B cell (primary cell): ENCODE measurements around the gene KCNG4. TPM values are rescaled to one million over a fixed set of nuclear protein-coding genes. Genes with fewer than 3 reads are reported as not detected.

Experiments used
- ATAC-seq: fragments of 200-7000 bp; cut with Tn5 transposase; one replicate; pipeline ENCODE4 v1.10.0; 2021; ENCODE audit warnings: low read depth, mild to moderate bottlenecking, moderate number of reproducible peaks, moderate library complexity
- CTCF ChIA-PET: fragments of 350-600 bp; sonication (Branson Sonifier 250); formaldehyde crosslinking; loops from one replicate; lab custom pipeline; 2021; ENCODE audit warnings: antibody characterized with exemption, inconsistent platforms; lab: Charles Lee
- POLR2A ChIA-PET: fragments of 350-600 bp; sonication (Branson Sonifier 250); formaldehyde crosslinking; loops from one replicate; lab custom pipeline; 2021; ENCODE audit warnings: antibody characterized with exemption; lab: Charles Lee
- DNase-seq: peaks from one replicate; pipeline ENCODE4 v3.0.0; 2013
- H2AFZ ChIP-seq: 2 replicates; pipeline ENCODE4 v1.6.1; 2012; ENCODE audit warnings: mild to moderate bottlenecking, low read depth, low read length; ENCODE audit not compliant: insufficient read depth, poor library complexity, severe bottlenecking
- H3K27ac ChIP-seq, 2 donors: 1 replicate in 1 of 2; 2 replicates in 1 of 2; pipeline ENCODE4 v1.5.1; 2012 to 2013; ENCODE audit warnings: low read length in 2 of 2, mild to moderate bottlenecking in 2 of 2, moderate library complexity in 1 of 2
- H3K27me3 ChIP-seq, 4 experiments: fragments of 200-600 bp in 1 of 4; sonication (generic) in 1 of 4; replicated peaks in 1 of 4; 1 replicate in 2 of 4; 2 replicates in 2 of 4; pipeline versions ENCODE4 v1.6.1 to v1.7.0; 2013 to 2016; ENCODE audit warnings: low read length in 3 of 4, mild to moderate bottlenecking in 2 of 4, mixed read lengths in 1 of 4, moderate library complexity in 1 of 4; ENCODE audit not compliant: insufficient read depth in 4 of 4, control insufficient read depth in 3 of 4; ENCODE audit errors: control extremely low read depth in 1 of 4
- H3K36me3 ChIP-seq, 2 experiments: replicated peaks in 1 of 2; 1 replicate in 1 of 2; 2 replicates in 1 of 2; pipeline versions ENCODE4 v1.6.1 to v1.7.1; 2013; ENCODE audit warnings: low read length in 1 of 2; ENCODE audit not compliant: insufficient read depth in 2 of 2, control insufficient read depth in 1 of 2; ENCODE audit errors: control extremely low read depth in 1 of 2, extremely low read depth in 1 of 2
- H3K4me1 ChIP-seq, 2 donors: fragments of 200-600 bp in 1 of 2; sonication (generic) in 1 of 2; 1 replicate in 1 of 2; 2 replicates in 1 of 2; pipeline versions ENCODE4 v1.5.1 to v1.6.1; 2013 to 2017; ENCODE audit warnings: low read length in 2 of 2; ENCODE audit not compliant: control insufficient read depth in 2 of 2, insufficient read depth in 2 of 2
- H3K4me2 ChIP-seq: replicated peaks from 2 replicates; pipeline ENCODE3; 2012; ENCODE audit warnings: mild to moderate bottlenecking, low read depth, low read length; ENCODE audit not compliant: poor library complexity, severe bottlenecking
- H3K4me3 ChIP-seq, 5 experiments: fragments of 200-600 bp in 1 of 5; sonication (generic) in 1 of 5; 1 replicate in 3 of 5; 2 replicates in 2 of 5; pipeline versions ENCODE4 v1.5.1 to v1.7.0; 2011 to 2016; ENCODE audit warnings: low read length in 4 of 5, mild to moderate bottlenecking in 4 of 5, low read depth in 2 of 5, control low read depth in 1 of 5, moderate library complexity in 1 of 5; ENCODE audit not compliant: insufficient read depth in 1 of 5; ENCODE audit errors: control extremely low read depth in 1 of 5, extremely low read depth in 1 of 5
- H3K79me2 ChIP-seq: fragments of 200-600 bp; sonication (generic); one replicate; pipeline ENCODE4 v1.6.0; 2016; ENCODE audit warnings: low read length; ENCODE audit not compliant: control insufficient read depth, insufficient read depth
- H3K9ac ChIP-seq: fragments of 200-600 bp; sonication (generic); 2 replicates; pipeline ENCODE4 v1.6.1; 2017; ENCODE audit warnings: mild to moderate bottlenecking, low read length, moderate library complexity
- H3K9me3 ChIP-seq, 3 donors: one replicate each; pipeline versions ENCODE4 v1.6.1 to v1.7.1; 2013; ENCODE audit warnings: low read length in 2 of 3; ENCODE audit not compliant: control insufficient read depth in 2 of 3, insufficient read depth in 1 of 3; ENCODE audit errors: control extremely low read depth in 1 of 3
- H4K20me1 ChIP-seq: 2 replicates; pipeline ENCODE4 v1.6.0; 2012; ENCODE audit warnings: mild to moderate bottlenecking, low read length; ENCODE audit not compliant: insufficient read depth, control insufficient read depth, poor library complexity, severe bottlenecking
- H3K27ac Mint-ChIP-seq: one replicate; pipeline ENCODE4 v1.8.0; 2021; ENCODE audit warnings: mixed read lengths
- H3K27me3 Mint-ChIP-seq: one replicate; pipeline ENCODE4 v1.8.0; 2021; ENCODE audit warnings: mixed read lengths
- H3K4me1 Mint-ChIP-seq: one replicate; pipeline ENCODE4 v1.8.0; 2021; ENCODE audit warnings: mixed read lengths
- H3K4me3 Mint-ChIP-seq: one replicate; pipeline ENCODE4 v1.8.0; 2021; ENCODE audit warnings: mixed read lengths
- H3K9me3 Mint-ChIP-seq: one replicate; pipeline ENCODE4 v1.8.0; 2022; ENCODE audit warnings: mixed read lengths; ENCODE audit not compliant: insufficient read depth
- CTCF ChIP-seq: fragments of 200-600 bp; IDR thresholded peaks from one replicate; pipeline ENCODE4 v1.8.0; 2022; ENCODE audit warnings: antibody characterized with exemption, mild to moderate bottlenecking
- EZH2 ChIP-seq: IDR thresholded peaks from 2 replicates; pipeline ENCODE4 v1.6.1; 2012; ENCODE audit warnings: borderline replicate concordance, low read depth, mild to moderate bottlenecking, moderate library complexity, low read length; ENCODE audit not compliant: insufficient read depth, poor library complexity, severe bottlenecking
- WGBS: methylation state at CpG from one replicate; pipeline ENCODE4 v1.1.5; 2013; ENCODE audit warnings: missing lambda C conversion rate; ENCODE audit not compliant: insufficient coverage; 5-methylcytosine and 5-hydroxymethylcytosine counted together
- intact Hi-C: fragments of 100-400 bp; cut with micrococcal nuclease; formaldehyde crosslinking; loops from one replicate; pipeline ENCODE4 v1.10.0; 2022
- polyA plus RNA-seq: library from polyadenylated mRNA; depleted of rRNA; stranded (reverse); fragments of >200 nt; gene quantifications from 2 replicates; pipeline ENCODE4 v1.2.3, GENCODE V29; 2012
- total RNA-seq, 2 donors: library from RNA; stranded (reverse); fragments of 120-200 nt in 1 of 2; gene quantifications; 1 replicate in 1 of 2; 2 replicates in 1 of 2; pipeline versions ENCODE4 v1.2.3 to v1.2.4, GENCODE V29; 2013 to 2022

The KCNG4 gene
- total and polyA plus RNA-seq, 2 donors (not counting 1 experiment from before 2014, with no cell fraction given) = not detected

GRCh38 chr16:84240455-84240854 lies 643 bp upstream of the KCNG4 start:
- Histone ChIP-seq H3K9me3 (no peaks in the 10 kb centered on the region), H4K20me1 (no peaks in the 10 kb centered on the region), H3K4me3 (no peak overlapping the region), H3K27ac (no peak overlapping the region), H3K36me3 (no peaks in the 10 kb centered on the region), H3K9ac (no peak overlapping the region), H3K4me2 (no peak overlapping the region), H3K79me2 (no peaks in the 10 kb centered on the region), H2AFZ (no peak overlapping the region), H3K4me1 (no peaks in the 10 kb centered on the region), H3K27me3 (peaks cover 0 to 15% (median 0%) of the 10 kb centered on the region in 4 experiments)
- TF ChIP-seq CTCF (no peak), EZH2 (no peak)
- intact Hi-C loops = no loop called here
- H3K27ac Mint-ChIP-seq = no peak overlapping the region
- no peak overlapping the region for H3K4me3 Mint-ChIP-seq
- ChIA-PET POLR2A (no interaction called here), CTCF (no interaction called here)
- H3K9me3 Mint-ChIP-seq = peaks cover 4% of the 10 kb centered on the region
- 88% methylated on average over 2 of the region's 2 CpGs for WGBS
- no peak for ATAC-seq
- DNase-seq = no peak
- no peaks in the 10 kb centered on the region for H3K4me1 Mint-ChIP-seq
- H3K27me3 Mint-ChIP-seq = peaks cover 31% of the 10 kb centered on the region

GRCh38 chr16:84239141-84239769 lies 557 bp downstream of the KCNG4 start:
- Mint-ChIP-seq H3K4me3 (no peak overlapping the region), H3K9me3 (peaks cover 2% of the 10 kb centered on the region), H3K27ac (no peak overlapping the region), H3K4me1 (no peaks in the 10 kb centered on the region), H3K27me3 (peaks cover 31% of the 10 kb centered on the region)
- Histone ChIP-seq H3K4me1 (no peaks in the 10 kb centered on the region), H3K79me2 (no peaks in the 10 kb centered on the region), H3K9me3 (no peaks in the 10 kb centered on the region), H3K27ac (no peak overlapping the region), H3K27me3 (peaks cover 0 to 15% (median 0%) of the 10 kb centered on the region in 4 experiments), H2AFZ (no peak overlapping the region), H4K20me1 (no peaks in the 10 kb centered on the region), H3K9ac (no peak overlapping the region), H3K4me2 (no peak overlapping the region), H3K4me3 (no peak overlapping the region), H3K36me3 (no peaks in the 10 kb centered on the region)
- intact Hi-C loops = no loop called here
- ChIA-PET POLR2A (no interaction called here), CTCF (no interaction called here)
- TF ChIP-seq CTCF (no peak), EZH2 (no peak)
- DNase-seq (no peak), ATAC-seq (no peak)
- WGBS = 24% methylated on average over 6 of the region's 10 CpGs
